Skeletal muscle tissue (tissue), 4 donors: ENCODE data around the gene CDYL. TPM values are rescaled to one million over a fixed set of nuclear protein-coding genes. Genes with fewer than 3 reads are reported as not detected.

Experiments
- H3K27ac ChIP-seq: one replicate; pipeline ENCODE4 v1.7.0; 2013; ENCODE audit warnings: mild to moderate bottlenecking, low read depth, low read length, inconsistent platforms
- H3K27me3 ChIP-seq, 3 donors: one replicate each; pipeline ENCODE4 v1.7.0; 2013; ENCODE audit warnings: low read length in 3 of 3; ENCODE audit not compliant: control insufficient read depth in 3 of 3, insufficient read depth in 3 of 3
- H3K36me3 ChIP-seq, 3 donors: one replicate each; pipeline ENCODE4 v1.7.0; 2013; ENCODE audit warnings: low read length in 3 of 3; ENCODE audit not compliant: control insufficient read depth in 3 of 3, insufficient read depth in 3 of 3
- H3K4me1 ChIP-seq, 3 donors: one replicate each; pipeline ENCODE4 v1.7.0; 2013; ENCODE audit warnings: low read length in 3 of 3, mild to moderate bottlenecking in 3 of 3; ENCODE audit not compliant: control insufficient read depth in 3 of 3, insufficient read depth in 3 of 3
- H3K4me3 ChIP-seq, 3 donors: one replicate each; pipeline ENCODE4 v1.7.0; 2013; ENCODE audit warnings: low read length in 3 of 3
- H3K9ac ChIP-seq, 3 donors: one replicate each; pipeline ENCODE4 v1.7.0; 2013; ENCODE audit warnings: low read length in 3 of 3, mild to moderate bottlenecking in 3 of 3, moderate library complexity in 2 of 3, low read depth in 1 of 3
- H3K9me3 ChIP-seq, 3 donors: one replicate each; pipeline ENCODE4 v1.7.0; 2013; ENCODE audit warnings: low read length in 3 of 3; ENCODE audit not compliant: control insufficient read depth in 3 of 3
- total RNA-seq: library from RNA; depleted of rRNA; stranded (reverse); fragments of >200 nt; gene quantifications from one replicate; pipeline ENCODE4 v1.2.3, GENCODE V29; 2014
- donor health status: Osteomylitis.

Gene CDYL
- total RNA-seq, 1 donor from 2014 or later, result 33.9 TPM

DNA sequence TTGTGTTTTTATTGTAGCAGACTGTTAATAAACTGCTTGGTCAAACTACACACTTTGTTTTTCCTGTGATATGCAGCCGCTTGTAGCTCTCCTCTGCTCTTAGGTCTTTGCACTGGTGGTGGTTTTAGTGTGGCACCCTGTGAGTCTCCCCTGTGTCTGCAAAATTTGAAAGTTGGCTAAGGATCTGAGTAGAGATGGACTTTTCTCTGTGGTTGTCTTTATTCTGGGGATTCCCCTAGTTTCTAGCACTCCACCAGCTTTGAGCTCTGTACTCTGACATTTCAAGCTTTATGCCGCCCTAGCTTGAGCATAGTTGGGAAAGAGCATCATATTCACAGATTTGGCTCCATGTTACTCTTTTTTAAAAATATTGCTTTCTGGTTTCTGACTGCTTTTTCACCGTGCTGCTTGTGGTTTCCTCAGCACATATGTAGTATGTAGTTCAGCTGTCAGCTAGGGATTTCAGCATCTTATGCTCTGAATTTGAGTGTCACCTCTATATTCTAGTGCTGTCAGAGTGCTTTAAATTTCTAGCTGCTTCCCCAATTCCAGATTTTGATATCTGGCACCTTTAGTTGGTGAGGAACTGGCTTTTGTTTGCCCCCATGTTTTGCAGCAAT lies 25.4 kb downstream of the CDYL start:
- Histone ChIP-seq H3K4me1 (peaks cover 22 to 28% (median 23%) of the 10 kb centered on the region in 3 donors), H3K36me3 (no peaks in the 10 kb centered on the region), H3K9me3 (peaks cover 0 to 8% (median 0%) of the 10 kb centered on the region in 3 donors), H3K27ac (no peak overlapping the region), H3K4me3 (no peak overlapping the region), H3K9ac (no peak overlapping the region), H3K27me3 (no peaks in the 10 kb centered on the region)

GRCh38 chr6:4802312-4802935 lies 26.2 kb downstream of the CDYL start:
- Histone ChIP-seq H3K27me3 (no peaks in the 10 kb centered on the region), H3K36me3 (no peaks in the 10 kb centered on the region), H3K4me3 (no peak overlapping the region), H3K9ac (no peak overlapping the region), H3K27ac (no peak overlapping the region), H3K9me3 (peaks cover 0 to 8% (median 0%) of the 10 kb centered on the region in 3 donors), H3K4me1 (peaks cover 22 to 33% (median 25%) of the 10 kb centered on the region in 3 donors)

DNA sequence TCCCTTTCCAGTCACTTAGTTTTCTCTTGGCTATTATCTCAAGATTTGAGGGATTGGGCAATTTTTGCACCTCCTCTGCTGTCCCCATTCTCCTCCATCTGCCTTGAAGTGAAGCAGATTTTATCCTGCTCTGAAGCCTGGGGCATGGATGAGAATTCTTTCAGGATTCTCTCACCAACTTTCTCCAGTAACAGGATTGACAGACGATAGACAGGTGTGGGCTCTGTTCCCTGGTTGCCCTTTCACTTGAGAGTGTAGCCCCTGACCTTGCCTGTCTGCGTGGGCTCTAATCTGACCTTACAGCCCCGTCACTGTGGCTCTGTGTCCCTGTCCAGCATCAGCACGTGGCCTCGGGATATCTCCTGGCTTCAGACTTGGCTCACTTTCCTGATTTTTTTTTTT lies 27.1 kb downstream of the CDYL start:
- no peak overlapping the region for H3K27ac ChIP-seq
- H3K36me3 ChIP-seq, result no peaks in the 10 kb centered on the region
- H3K9me3 ChIP-seq, result peaks cover 0 to 8% (median 0%) of the 10 kb centered on the region in 3 donors
- no peak overlapping the region for H3K4me3 ChIP-seq
- H3K9ac ChIP-seq, result no peak overlapping the region
- H3K4me1 ChIP-seq, result peaks cover 22 to 33% (median 25%) of the 10 kb centered on the region in 3 donors
- no peaks in the 10 kb centered on the region for H3K27me3 ChIP-seq

DNA sequence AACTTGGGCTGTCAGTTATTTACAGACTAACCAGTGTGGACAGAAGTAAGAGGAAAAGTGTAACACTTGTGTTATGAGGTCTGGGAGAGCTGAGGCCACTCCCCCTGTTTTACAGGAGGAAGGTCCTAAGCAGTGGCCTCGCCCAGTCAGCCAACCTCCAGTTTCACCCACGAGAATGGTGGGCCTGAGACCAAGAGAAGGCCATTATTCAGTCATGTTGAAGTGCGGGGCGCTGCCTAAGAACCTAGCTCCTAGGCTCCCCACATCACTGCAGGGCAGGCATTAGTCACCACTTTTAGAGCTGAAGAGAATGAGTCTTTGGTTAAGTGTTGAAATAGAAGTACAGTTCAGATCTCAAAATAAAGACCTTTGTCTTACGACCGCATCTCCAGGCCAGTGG lies 27.9 kb downstream of the CDYL start:
- Histone ChIP-seq H3K9ac (no peak overlapping the region), H3K27ac (no peak overlapping the region), H3K9me3 (peaks cover 0 to 8% (median 0%) of the 10 kb centered on the region in 3 donors), H3K4me1 (peaks cover 22 to 33% (median 25%) of the 10 kb centered on the region in 3 donors), H3K27me3 (no peaks in the 10 kb centered on the region), H3K36me3 (no peaks in the 10 kb centered on the region), H3K4me3 (no peak overlapping the region)

DNA sequence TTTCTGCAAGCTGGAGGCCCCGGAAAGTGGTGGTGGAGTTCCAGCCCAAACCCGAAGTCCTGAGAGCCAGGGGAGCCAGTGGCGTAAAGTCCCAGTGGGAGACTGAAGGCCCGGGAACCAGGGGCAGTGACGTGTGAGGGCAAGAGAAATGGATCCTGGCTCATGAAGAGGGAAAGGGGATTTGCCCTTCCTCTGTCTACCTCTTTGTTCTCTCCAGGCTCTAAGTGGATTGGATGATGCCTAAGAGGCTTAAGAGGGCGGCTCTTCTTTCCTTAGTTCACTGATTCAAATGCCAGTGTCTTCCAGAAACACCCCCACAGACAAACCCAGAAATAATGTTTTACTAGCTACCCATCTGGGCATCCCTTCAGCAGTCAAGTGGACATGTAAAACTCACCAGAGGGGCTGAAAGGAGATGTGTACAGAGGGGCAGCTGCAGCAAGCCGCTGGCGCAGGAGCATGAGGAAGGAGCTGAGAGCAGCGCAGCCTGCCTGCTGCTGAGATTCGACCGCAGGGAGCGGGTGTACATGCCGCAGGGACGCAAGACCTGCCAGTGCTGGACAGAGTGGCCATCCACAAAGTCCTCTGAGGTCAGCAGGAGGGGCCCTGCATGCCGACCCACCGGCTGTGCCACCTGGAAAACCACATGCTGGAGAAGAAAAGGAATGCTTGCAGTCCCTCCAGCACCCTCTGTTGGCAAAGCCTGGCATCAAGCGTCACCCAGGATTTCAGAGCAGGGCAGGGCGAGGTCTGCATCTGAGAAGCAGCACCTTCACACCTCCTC lies 29.5 kb downstream of the CDYL start:
- H3K36me3 ChIP-seq, result no peaks in the 10 kb centered on the region
- peaks cover 25 to 33% (median 25%) of the 10 kb centered on the region in 3 donors for H3K4me1 ChIP-seq
- no peak overlapping the region for H3K9ac ChIP-seq
- no peak overlapping the region for H3K27ac ChIP-seq
- H3K4me3 ChIP-seq, result no peak overlapping the region
- no peaks in the 10 kb centered on the region for H3K27me3 ChIP-seq
- H3K9me3 ChIP-seq, result no peaks in the 10 kb centered on the region

GRCh38 chr6:4806337-4806725 lies 30.1 kb downstream of the CDYL start:
- no peaks in the 10 kb centered on the region for H3K36me3 ChIP-seq
- H3K9ac ChIP-seq, result no peak overlapping the region
- H3K27ac ChIP-seq, result no peak overlapping the region
- H3K27me3 ChIP-seq, result no peaks in the 10 kb centered on the region
- H3K4me3 ChIP-seq, result no peak overlapping the region
- no peaks in the 10 kb centered on the region for H3K9me3 ChIP-seq
- peaks cover 25 to 33% (median 25%) of the 10 kb centered on the region in 3 donors for H3K4me1 ChIP-seq

DNA sequence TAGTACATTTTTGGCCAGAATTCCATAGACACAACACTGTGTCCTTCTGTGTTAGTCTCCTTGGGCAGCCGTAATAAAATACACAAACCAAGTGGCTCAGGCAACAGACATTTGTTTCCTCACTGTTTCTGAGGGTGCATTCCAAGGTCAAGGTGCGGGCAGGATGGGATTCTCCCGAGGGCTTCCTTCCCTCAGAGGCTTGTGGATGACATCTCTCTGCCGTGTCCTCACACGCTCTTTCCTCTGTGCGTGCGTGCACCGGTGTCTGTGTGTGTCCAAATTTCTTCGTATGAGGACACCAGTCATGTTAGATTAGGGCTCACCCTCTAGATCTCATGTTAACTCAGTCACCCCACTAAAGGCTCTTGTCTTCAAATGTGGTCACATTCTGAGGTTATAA lies 30.6 kb downstream of the CDYL start:
- H3K4me3 ChIP-seq, result no peak overlapping the region
- no peaks in the 10 kb centered on the region for H3K9me3 ChIP-seq
- no peak overlapping the region for H3K9ac ChIP-seq
- H3K27me3 ChIP-seq, result no peaks in the 10 kb centered on the region
- peaks cover 25 to 33% (median 28%) of the 10 kb centered on the region in 3 donors for H3K4me1 ChIP-seq
- no peak overlapping the region for H3K27ac ChIP-seq
- no peaks in the 10 kb centered on the region for H3K36me3 ChIP-seq

DNA sequence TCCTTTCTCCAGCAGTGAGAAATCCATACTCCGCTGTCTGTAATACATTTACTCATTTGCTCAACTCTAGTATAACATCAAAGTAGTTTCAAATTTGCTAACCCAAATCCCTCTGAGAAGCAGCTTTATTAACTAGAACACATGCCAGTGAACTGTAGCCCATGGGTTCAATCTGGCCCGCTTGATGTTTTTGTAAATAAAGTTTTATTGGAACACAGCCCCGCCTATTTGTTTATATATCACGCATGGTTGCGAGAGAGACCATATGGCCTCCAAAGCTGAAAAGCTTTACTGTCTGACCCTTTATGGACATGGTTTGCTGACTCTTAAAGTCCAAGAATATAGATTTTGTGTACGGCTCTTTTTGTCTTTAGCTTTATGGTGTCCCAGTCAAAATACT lies 32.2 kb downstream of the CDYL start:
- Histone ChIP-seq H3K9me3 (no peaks in the 10 kb centered on the region), H3K9ac (no peak overlapping the region)

GRCh38 chr6:4809999-4810918 lies 34.1 kb downstream of the CDYL start:
- H3K4me1 ChIP-seq, result peaks cover 15 to 20% (median 15%) of the 10 kb centered on the region in 3 donors
- H3K27me3 ChIP-seq, result no peaks in the 10 kb centered on the region
- no peak overlapping the region for H3K9ac ChIP-seq
- H3K36me3 ChIP-seq, result no peaks in the 10 kb centered on the region
- H3K9me3 ChIP-seq, result no peaks in the 10 kb centered on the region
- no peak overlapping the region for H3K27ac ChIP-seq
- H3K4me3 ChIP-seq, result no peak overlapping the region

More for the DNA sequence above, 32.2 kb downstream of the CDYL start:
- Histone ChIP-seq H3K4me1 (peaks cover 18 to 25% (median 20%) of the 10 kb centered on the region in 3 donors), H3K4me3 (no peak overlapping the region), H3K27ac (no peak overlapping the region), H3K36me3 (no peaks in the 10 kb centered on the region), H3K27me3 (no peaks in the 10 kb centered on the region)
